Neural progenitor cell (in vitro differentiated cells): ENCODE measurements around the gene LRRC17. TPM values are rescaled to one million over a fixed set of nuclear protein-coding genes. Genes with fewer than 3 reads are reported as not detected.

Experiments
- DNase-seq: peaks from one replicate; pipeline ENCODE4 v3.0.0-alpha.2; 2016; ENCODE audit warnings: low spot score
- H2AFZ ChIP-seq: fragments of 200-600 bp; sonication (generic); replicated peaks from 2 replicates; pipeline ENCODE4 v1.6.1; 2016; ENCODE audit warnings: antibody characterized with exemption
- H3F3A ChIP-seq: fragments of 200-600 bp; sonication (generic); 2 replicates; pipeline ENCODE4 v1.6.1; 2016; ENCODE audit warnings: antibody characterized with exemption, low read depth
- H3K27ac ChIP-seq: fragments of 200-600 bp; sonication (generic); 2 replicates; pipeline ENCODE4 v1.5.1; 2016; ENCODE audit warnings: mild to moderate bottlenecking
- H3K27me3 ChIP-seq: fragments of 200-600 bp; sonication (generic); 2 replicates; pipeline ENCODE4 v1.6.1; 2016; ENCODE audit warnings: mild to moderate bottlenecking, moderate library complexity
- H3K36me3 ChIP-seq: fragments of 200-600 bp; sonication (generic); 2 replicates; pipeline ENCODE4 v1.5.1; 2016
- H3K4me1 ChIP-seq: fragments of 200-600 bp; sonication (generic); 2 replicates; pipeline ENCODE4 v1.6.1; 2016; ENCODE audit warnings: mixed run types
- H3K4me2 ChIP-seq: fragments of 200-600 bp; sonication (generic); 2 replicates; pipeline ENCODE4 v1.6.1; 2016
- H3K4me3 ChIP-seq: fragments of 200-600 bp; sonication (generic); 2 replicates; pipeline ENCODE4 v1.5.1; 2016
- H3K79me2 ChIP-seq: fragments of 200-600 bp; sonication (generic); 2 replicates; pipeline ENCODE4 v1.6.1; 2016; ENCODE audit warnings: low read depth
- H3K9ac ChIP-seq: fragments of 200-600 bp; sonication (generic); 2 replicates; pipeline ENCODE4 v1.6.1; 2016
- H3K9me3 ChIP-seq: fragments of 200-600 bp; sonication (generic); 2 replicates; pipeline ENCODE4 v1.5.1; 2016; ENCODE audit warnings: low read depth
- H4K20me1 ChIP-seq: fragments of 200-600 bp; sonication (generic); 2 replicates; pipeline ENCODE4 v1.6.1; 2016; ENCODE audit warnings: low read depth
- H3K27ac Mint-ChIP-seq: 3 replicates; pipeline ENCODE4 v1.8.0; 2021; ENCODE audit warnings: mixed read lengths
- H3K27me3 Mint-ChIP-seq: 2 replicates; pipeline ENCODE4 v1.8.0; 2022; ENCODE audit warnings: low read depth, mild to moderate bottlenecking, inconsistent platforms, moderate library complexity, mixed read lengths; ENCODE audit not compliant: insufficient read depth
- H3K36me3 Mint-ChIP-seq: 3 replicates; pipeline ENCODE4 v1.8.0; 2021; ENCODE audit warnings: mixed read lengths
- H3K4me1 Mint-ChIP-seq: 3 replicates; pipeline ENCODE4 v1.8.0; 2021; ENCODE audit warnings: mixed read lengths
- H3K4me3 Mint-ChIP-seq: 3 replicates; pipeline ENCODE4 v1.8.0; 2021; ENCODE audit warnings: mild to moderate bottlenecking, moderate library complexity, mixed read lengths
- H3K9me3 Mint-ChIP-seq: 3 replicates; pipeline ENCODE4 v1.8.0; 2020; ENCODE audit warnings: mixed read lengths
- EZH2 ChIP-seq: fragments of 200-600 bp; sonication (generic); IDR thresholded peaks from 2 replicates; pipeline ENCODE4 v1.6.1; 2017; ENCODE audit warnings: antibody characterized with exemption, mild to moderate bottlenecking, moderate library complexity
- EZH2phosphoT487 ChIP-seq: fragments of 200-600 bp; sonication (generic); IDR thresholded peaks from 2 replicates; pipeline ENCODE4 v1.6.1; 2017; ENCODE audit warnings: antibody characterized with exemption
- total RNA-seq: library from RNA; depleted of rRNA; stranded (reverse); fragments of >200 nt; gene quantifications from 2 replicates; pipeline ENCODE4 v1.2.3, GENCODE V29; 2015; ENCODE audit warnings: low replicate concordance
- TF ChIP-seq, protein P1 (sequence below): fragments of 200-600 bp; sonication (generic); IDR thresholded peaks from 2 replicates; pipeline ENCODE4 v1.5.1; 2017; ENCODE audit warnings: antibody characterized with exemption, mild to moderate bottlenecking

The LRRC17 gene
- total RNA-seq, result 4.3 and 4.6 TPM in 2 replicates

- Histone ChIP-seq H3K9me3 (no peaks in the 10 kb centered on the region), H3K4me1 (peaks cover 26% of the 10 kb centered on the region), H3K4me3 (no peak within 1 kb of the TSS), H3F3A (peaks cover 16% of the 10 kb centered on the region), H3K27me3 (no peaks in the 10 kb centered on the region), H3K9ac (no peak within 1 kb of the TSS), H3K79me2 (no peaks in the 10 kb centered on the region), H3K27ac (no peak within 1 kb of the TSS), H4K20me1 (no peaks in the 10 kb centered on the region), H3K36me3 (no peaks in the 10 kb centered on the region), H2AFZ (peak within 1 kb of the TSS; percentile 38), H3K4me2 (peak within 1 kb of the TSS; percentile 61)
- Mint-ChIP-seq H3K36me3 (no peaks in the 10 kb centered on the region), H3K27ac (peak within 1 kb of the TSS; percentile 84), H3K4me3 (peak within 1 kb of the TSS; percentile 89), H3K27me3 (no peaks in the 10 kb centered on the region), H3K9me3 (peaks cover 3% of the 10 kb centered on the region), H3K4me1 (peaks cover 27% of the 10 kb centered on the region)
- TF ChIP-seq EZH2 (no peak), EZH2phosphoT487 (no peak)
- TF ChIP-seq, protein P1, sequence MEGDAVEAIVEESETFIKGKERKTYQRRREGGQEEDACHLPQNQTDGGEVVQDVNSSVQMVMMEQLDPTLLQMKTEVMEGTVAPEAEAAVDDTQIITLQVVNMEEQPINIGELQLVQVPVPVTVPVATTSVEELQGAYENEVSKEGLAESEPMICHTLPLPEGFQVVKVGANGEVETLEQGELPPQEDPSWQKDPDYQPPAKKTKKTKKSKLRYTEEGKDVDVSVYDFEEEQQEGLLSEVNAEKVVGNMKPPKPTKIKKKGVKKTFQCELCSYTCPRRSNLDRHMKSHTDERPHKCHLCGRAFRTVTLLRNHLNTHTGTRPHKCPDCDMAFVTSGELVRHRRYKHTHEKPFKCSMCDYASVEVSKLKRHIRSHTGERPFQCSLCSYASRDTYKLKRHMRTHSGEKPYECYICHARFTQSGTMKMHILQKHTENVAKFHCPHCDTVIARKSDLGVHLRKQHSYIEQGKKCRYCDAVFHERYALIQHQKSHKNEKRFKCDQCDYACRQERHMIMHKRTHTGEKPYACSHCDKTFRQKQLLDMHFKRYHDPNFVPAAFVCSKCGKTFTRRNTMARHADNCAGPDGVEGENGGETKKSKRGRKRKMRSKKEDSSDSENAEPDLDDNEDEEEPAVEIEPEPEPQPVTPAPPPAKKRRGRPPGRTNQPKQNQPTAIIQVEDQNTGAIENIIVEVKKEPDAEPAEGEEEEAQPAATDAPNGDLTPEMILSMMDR, result no peak
- DNase-seq, result peak; percentile 43
Observed at GRCh38 chr7:102912742-102913141, at the start of gene LRRC17. Gene LRRC17 (plus strand): TSS chr7:102913000. CDS start chr7:102933914, 20,914 bp downstream.

DNA sequence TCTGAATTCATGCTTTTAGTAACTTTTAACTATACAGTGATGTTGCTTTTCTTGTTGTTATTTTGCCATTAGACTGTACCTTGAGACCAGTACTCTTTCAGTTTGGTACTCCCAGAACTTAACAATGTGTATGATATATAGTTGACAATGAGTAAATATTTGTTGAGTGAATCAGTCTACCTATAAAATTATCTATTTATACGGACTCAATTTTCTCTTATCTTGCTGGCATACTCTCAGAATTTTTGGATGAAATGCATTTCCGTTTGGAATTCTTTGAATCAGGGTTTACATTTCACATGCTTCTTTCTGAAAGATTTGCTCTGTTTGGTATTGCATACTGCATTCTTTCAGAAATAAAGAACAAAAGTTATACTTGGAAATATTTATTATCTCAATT is 47.8 kb upstream of the LRRC17 start:
- Histone ChIP-seq H3F3A (no peaks in the 10 kb centered on the region), H3K9ac (no peak overlapping the region), H3K36me3 (no peaks in the 10 kb centered on the region), H3K4me2 (no peak overlapping the region), H4K20me1 (no peaks in the 10 kb centered on the region), H3K79me2 (no peaks in the 10 kb centered on the region), H3K4me1 (no peaks in the 10 kb centered on the region), H3K27ac (no peak overlapping the region), H3K9me3 (no peaks in the 10 kb centered on the region), H2AFZ (no peak overlapping the region), H3K4me3 (no peak overlapping the region), H3K27me3 (no peaks in the 10 kb centered on the region)
- no peaks in the 10 kb centered on the region for H3K9me3 Mint-ChIP-seq
- no peaks in the 10 kb centered on the region for H3K27me3 Mint-ChIP-seq
- H3K4me1 Mint-ChIP-seq, result no peaks in the 10 kb centered on the region
- no peak for DNase-seq
- no peak overlapping the region for H3K27ac Mint-ChIP-seq
- H3K4me3 Mint-ChIP-seq, result no peak overlapping the region
- H3K36me3 Mint-ChIP-seq, result no peaks in the 10 kb centered on the region
- no peak for TF ChIP-seq EZH2
- no peak for TF ChIP-seq EZH2phosphoT487
- TF ChIP-seq, protein P1, result no peak

DNA sequence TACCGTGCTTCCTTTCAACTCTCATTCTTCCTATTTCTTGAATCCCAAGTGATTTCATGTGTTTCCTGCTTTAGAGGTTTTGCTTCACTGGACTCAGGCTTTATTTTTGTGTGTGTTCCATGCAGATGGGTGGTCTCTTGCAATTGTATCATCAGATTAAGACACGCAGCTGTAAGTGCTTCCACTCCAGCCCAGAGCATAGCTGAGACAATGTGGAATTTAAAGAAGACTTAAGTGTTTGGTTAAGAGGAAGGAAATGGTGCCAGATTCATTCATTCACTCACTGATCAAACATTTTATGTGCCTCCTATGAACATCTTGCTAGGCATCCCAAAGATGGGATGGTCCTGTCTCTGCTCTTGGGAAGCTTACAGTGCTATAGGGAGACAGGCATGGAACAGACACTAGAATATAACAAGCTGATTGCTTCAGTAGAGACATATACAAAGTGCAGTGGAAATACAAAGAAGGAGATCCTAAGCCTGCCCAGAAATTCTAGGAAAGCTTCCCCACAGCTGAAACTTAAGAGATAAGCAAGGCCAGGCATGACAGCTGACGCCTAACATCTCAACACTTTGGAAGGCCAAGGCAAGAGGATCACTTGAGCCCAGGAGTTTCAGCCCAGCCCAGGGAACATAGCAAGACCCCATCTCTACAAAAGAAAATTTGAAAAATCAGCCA is 46.1 kb upstream of the LRRC17 start:
- Mint-ChIP-seq H3K4me3 (no peak overlapping the region), H3K4me1 (no peaks in the 10 kb centered on the region), H3K9me3 (no peaks in the 10 kb centered on the region), H3K27me3 (no peaks in the 10 kb centered on the region), H3K36me3 (no peaks in the 10 kb centered on the region), H3K27ac (no peak overlapping the region)
- no peaks in the 10 kb centered on the region for H3F3A ChIP-seq
- H3K27me3 ChIP-seq, result no peaks in the 10 kb centered on the region
- H3K36me3 ChIP-seq, result no peaks in the 10 kb centered on the region
- H3K4me1 ChIP-seq, result no peaks in the 10 kb centered on the region
- H3K9me3 ChIP-seq, result no peaks in the 10 kb centered on the region
- no peaks in the 10 kb centered on the region for H4K20me1 ChIP-seq
- DNase-seq, result no peak
- no peaks in the 10 kb centered on the region for H3K79me2 ChIP-seq
- H2AFZ ChIP-seq, result no peak overlapping the region
- H3K27ac ChIP-seq, result no peak overlapping the region
- no peak overlapping the region for H3K4me3 ChIP-seq
- TF ChIP-seq, protein P1, result no peak
- TF ChIP-seq EZH2phosphoT487, result no peak
- TF ChIP-seq EZH2, result no peak
- H3K4me2 ChIP-seq, result no peak overlapping the region
- H3K9ac ChIP-seq, result no peak overlapping the region
